GM21390 (cell line): ENCODE measurements around the gene DYNC1I2.
A peak's percentile ranks its signal among the peaks of the same experiment; 100 is the strongest.
"Not testable (repeated sequence)": the region's sequence is repeated elsewhere in the genome, so short reads cannot be mapped to it uniquely, and the experiment has no call there.

Experiments used
- ATAC-seq: cut with Tn5 transposase; IDR thresholded peaks from one replicate; pipeline ENCODE4 v1.9.1; 2021; ENCODE audit not compliant: unreplicated experiment

The DYNC1I2 gene

DNA sequence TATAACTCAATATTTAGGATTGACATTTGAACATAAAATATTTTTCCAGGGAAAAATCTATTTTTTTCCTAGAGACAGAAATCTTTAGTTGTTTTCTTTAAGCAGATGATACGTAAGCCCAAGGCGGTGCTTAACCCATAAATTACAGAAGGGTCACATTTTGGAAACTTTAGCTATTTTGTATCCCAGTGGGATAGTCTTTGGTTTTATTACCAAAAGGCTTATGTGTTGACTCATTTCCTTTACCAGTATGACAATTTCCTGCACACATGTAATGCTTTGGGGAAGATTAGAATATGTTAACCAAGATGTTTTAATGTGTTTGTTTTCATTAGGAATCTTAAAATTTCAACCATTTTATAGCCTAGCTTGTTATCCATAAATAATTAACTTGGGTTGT, 24.8 kb downstream of the DYNC1I2 start:
- no peak for ATAC-seq

DNA sequence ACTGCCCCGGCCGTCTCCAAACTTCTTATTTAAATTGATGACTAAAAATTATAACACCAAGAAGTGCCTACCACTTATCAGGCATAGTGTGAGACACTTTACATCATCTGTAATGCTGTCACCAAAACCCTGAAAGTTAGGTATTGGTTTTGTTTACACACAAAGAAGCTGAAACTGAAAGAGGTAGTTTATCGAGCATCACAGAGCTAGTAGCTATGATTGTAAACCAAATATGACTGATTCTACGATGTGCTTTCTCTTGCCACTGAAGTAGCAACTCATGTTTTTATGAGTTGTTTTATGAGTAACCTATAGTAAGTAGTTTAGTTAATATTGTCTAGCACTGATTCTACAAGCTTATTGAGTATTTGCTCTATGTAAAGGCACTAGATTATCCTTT, 31.5 kb downstream of the DYNC1I2 start:
- peak; percentile 92 for ATAC-seq

DNA sequence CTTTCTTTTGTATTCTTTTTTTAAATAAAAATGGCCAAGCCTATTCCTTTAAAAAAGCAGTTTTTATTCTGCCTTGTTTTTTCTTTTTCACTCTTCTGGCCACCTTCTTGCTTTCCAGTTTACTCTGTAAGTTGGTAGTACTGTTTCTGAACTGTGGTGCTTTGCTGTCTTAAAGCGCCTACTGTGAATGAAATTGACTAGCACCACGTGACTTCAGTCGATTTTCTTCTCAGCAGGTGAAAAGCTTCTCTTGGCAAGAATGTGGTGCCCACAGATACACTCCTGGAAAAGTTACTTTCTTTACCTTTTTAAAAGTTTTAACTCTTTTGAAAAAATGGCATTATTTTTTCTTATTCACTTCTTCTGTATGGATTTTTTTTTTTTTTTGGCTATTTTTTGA, 32.4 kb downstream of the DYNC1I2 start:
- no peak for ATAC-seq

DNA sequence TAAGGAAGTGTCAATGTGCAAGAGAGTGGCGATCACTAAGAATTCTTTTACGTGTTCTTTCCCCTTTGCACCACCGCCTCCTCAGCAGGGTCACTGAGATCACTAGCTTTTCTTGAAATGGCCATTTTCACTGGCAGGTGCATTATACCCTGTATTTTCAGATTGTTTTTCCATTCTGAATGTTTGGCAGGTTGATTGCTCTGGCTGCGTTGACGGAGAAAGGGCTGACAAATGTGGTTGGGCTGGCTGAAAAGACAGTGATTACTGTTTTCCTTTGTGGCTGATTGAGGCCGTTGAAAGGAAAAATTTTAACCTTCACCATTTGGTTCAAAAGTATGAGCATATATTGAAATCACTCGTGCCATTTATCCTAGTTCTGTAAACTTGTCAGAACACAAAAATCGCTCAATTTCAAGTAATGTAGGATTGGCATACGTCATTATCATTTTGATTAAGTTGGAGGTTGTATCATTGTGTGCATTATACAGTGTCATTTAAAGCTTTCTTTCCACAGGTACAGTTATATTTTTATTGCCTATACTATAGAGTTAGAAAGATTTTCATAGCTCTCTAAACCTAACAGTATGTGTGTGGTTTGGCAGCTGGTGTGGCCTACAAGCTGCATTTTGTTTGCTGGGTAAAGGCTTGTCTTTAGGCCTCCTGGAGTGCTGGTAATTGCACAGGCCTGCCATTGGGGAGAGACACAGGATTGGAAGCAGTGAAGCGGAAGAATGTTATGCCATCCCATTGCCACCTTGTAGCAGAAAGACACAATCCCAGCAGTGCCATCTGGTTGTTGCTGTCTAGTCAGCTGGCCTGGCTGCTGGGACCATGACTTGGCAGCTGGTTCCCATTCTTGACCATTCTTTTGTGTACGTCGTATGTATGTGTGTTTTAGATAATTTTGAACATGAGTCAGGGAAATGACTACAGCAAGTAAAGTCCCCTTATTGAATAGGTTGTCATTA, 36.7 kb downstream of the DYNC1I2 start:
- ATAC-seq, result no peak

DNA sequence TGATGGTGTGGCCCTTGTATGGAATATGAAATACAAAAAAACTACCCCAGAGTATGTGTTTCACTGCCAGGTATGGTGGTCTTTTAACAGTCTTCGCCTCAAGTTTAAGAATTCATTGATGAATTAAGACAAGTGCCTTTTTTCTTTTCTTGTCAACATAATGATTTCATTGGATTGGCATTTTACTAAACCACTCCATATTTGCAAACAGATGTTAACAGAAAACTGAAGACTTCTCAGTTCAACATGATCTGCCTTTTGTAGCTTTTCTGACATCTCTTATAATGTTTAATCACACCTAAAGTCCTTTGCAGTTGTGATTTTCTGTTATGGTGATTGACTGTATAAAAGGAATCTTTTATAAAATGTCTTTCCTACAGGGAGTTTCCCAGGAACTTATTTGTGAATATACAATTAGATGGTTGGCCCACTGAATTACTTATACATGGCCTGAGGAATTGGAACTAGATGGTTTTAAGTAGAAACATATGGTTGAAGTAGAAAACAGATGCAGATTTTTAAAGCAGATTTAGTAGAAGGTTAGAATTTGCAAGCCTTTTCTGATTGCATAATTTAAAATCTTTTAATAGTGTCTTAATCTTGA, 39.7 kb downstream of the DYNC1I2 start:
- ATAC-seq, result no peak

DNA sequence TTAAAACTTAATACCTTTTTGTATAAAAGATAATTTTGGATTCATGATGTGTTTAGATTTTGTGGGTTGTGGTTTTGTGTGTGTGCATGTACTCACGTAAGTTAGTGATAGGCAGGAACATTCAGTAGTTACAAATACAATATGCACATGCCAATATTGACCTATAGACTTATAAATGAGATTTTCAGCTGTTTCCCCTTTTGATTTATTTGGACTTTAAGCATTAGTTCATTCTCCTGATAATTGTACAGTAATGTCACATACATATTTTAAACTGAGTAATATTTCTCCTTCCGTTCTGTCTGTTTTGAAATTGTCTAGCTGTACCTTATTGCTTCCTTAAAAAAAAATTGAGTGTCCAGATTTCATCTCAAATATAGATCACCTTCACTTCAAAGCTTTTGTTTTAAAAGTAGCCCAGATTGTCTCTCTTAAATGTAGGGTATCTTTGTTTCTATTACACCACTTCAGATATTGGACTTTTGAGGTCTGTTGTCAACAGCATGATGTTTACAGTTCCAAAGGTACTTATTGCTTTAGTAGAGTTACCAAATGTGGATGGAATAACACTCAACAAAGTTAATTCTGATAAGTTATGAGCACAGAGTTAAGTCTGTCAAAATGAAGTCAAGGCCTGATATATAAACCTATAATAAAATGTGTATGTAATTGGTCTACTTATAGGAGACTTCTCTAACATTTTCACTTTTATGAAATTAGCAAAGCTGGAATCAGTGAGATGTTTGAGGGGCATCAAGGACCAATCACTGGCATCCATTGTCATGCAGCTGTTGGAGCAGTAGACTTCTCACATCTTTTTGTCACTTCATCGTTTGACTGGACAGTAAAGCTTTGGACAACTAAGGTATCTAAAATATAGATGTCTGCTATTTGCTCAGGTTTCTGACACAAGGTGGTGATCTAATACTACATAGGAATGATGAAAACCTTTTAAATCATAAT, 42.0 kb downstream of the DYNC1I2 start:
- no peak for ATAC-seq

DNA sequence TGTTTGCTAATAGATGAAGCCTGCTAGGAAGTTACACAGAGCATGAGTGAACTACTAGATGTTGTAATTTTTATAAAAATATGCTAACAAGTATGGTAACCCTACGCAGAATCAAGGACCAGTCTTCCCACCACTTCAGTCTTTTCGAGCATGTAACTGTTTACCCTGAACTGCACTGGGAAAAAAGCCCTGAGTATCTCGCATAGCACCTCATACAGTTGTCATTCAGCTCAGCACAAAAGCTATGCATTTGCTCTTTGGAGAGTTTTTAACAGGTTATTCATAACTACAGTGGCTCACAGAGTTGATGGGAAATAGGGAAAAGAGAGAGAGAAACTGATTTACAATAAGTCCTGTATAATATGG, 42.7 kb downstream of the DYNC1I2 start:
- ATAC-seq, result no peak

DNA sequence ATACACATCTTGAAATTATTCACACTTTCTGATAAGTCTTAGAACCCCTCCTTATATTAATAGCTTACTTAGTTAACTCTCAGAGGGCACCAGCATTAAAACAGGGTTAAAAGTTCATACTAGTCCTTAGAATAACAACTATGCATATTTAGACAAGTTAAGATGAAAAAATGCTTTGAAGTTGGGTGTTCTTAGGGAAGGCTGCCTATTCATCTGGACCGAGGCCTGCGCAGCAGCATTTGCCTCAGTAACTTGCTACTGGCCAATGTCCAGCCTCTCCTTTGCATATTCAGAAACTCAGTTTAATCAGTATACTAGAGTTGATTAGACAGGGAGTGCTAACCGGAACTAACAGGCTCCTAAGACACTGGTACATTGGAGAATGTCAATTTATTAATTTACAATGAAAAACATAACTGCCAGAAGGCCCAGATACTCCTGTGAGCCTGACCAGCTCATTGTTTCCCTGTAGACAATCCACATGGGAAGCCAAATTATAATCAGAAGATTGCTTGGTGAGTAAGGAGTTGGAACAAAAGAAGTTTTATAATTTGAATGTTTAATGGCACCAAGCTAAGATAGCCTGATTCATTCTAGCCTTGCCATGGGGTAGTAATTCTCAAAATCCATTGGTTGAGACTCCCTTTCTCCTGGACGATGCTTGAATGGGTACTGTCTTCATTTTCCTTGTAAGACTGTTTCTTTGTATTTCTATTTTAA, 48.9 kb downstream of the DYNC1I2 start:
- no peak for ATAC-seq

DNA sequence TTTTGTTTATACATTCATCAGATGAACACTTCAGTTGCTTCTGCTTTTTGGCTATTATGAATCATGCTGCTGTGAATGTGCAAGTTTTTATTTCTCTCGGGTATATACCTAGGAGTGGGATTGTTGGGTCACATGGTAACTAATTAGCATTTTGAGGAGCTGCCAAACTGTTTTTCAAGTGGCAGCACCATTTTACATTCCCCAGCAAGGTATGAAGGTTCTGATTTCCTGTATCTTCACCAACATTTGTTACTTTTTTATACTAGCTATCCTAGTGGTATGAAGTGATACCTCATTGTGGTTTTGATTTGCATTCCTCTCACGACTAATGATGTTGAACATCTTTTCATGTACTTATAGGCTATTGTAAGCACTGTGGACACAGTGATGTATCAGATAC, 53.9 kb downstream of the DYNC1I2 start:
- peak; percentile 86 for ATAC-seq

DNA sequence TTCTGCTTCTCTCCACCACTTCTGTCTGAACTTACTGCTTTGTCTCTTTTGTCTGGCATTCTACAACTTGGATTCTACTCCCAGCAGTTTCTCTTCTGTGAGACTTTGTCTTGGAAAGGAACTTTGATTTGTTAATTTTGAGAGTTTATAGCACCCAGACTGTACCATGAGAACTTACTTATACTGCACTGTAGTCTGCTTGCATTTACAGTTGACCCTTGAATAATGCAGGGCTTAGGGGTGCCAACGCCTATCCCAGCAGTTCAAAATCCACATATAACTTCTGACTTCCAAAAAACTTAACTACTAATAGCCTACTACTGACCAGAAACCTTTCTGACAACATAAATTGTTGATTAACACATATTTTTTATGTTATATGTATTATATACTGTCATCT, 55.5 kb downstream of the DYNC1I2 start:
- no peak for ATAC-seq

DNA sequence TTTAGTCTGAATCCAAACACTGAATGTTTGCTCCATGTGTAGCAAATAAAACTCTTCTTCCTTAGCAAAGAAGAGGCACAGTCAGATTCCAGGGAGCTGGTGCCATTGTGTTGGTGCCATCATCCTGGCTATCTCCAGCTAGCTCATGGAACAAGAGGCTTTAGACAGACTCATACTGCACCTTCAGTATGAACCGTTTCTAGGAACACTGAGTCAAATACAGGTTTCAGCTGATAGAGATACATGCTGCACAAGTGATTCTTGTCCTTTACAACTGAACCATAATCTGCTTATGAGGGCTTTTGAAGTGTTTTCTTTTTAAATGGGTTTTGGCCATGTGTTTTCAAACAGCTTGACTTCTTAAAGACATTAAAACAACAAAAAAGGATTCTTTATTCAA, 57.9 kb downstream of the DYNC1I2 start:
- no peak for ATAC-seq

DNA sequence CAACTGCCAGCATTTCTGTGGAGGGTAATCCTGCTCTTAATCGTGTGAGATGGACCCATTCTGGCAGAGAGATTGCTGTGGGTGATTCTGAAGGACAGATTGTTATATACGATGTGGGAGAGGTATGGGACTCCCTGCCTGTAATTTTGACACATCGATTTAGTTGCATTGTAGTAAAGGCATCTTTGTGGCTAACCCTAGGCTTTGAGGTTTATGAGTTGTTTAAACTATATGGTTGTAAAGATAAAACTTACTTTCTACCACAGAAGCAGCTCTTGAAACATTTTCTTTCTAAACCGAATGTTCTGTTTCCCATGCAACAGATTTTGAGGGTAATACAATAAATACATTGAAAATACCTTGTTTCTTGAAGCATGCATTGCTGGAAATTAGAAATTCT, 58.5 kb downstream of the DYNC1I2 start:
- ATAC-seq, result no peak

DNA sequence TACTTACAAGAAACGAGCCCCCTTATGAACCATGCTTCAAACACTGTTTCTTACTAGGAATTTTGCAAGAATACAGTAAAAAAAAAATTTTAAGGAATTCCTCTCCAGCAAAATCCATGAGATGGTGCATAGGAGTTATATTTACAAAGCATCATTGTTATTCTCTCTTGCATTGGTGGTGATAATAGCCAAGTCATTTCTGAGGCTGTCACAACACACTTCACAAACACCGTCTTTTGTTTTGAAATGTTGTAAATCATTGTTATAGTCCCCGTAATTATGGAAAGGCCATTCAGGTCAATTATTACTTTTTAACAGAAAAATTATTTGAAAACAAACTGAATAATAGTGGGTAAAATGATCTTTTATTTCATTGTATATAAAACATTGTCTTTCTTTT, 60.1 kb downstream of the DYNC1I2 start:
- no peak for ATAC-seq

DNA sequence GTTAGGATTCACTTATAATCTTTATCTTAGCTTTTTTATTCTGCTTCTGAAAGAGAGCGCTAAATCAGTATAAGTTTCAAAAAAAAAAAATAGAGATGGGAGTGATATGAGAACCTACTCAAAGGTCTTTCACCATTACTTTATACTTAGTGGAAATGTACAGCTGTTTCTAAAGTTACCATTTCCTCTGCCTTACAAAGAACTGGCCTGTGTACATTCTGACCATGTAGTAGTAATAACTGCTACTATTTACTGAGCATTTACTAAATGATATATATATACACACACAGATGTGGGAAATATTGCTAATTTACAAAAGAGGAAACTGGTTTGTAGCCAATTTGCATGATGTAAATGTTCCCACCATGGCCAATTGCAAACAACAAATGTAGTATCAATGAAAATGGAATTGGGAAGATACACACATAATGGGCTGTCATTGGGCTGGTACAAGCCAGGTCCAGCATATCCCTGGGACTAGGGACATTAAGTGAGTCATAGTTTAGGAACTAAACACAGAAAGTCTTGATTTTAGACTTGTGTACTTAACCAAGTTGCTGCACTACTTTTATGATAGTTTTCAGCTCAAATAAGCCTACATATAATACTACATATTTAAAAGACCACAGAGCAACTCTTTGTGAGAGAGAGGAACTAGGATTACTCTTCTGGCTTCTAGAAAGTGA, 67.1 kb downstream of the DYNC1I2 start:
- ATAC-seq, result no peak

DNA sequence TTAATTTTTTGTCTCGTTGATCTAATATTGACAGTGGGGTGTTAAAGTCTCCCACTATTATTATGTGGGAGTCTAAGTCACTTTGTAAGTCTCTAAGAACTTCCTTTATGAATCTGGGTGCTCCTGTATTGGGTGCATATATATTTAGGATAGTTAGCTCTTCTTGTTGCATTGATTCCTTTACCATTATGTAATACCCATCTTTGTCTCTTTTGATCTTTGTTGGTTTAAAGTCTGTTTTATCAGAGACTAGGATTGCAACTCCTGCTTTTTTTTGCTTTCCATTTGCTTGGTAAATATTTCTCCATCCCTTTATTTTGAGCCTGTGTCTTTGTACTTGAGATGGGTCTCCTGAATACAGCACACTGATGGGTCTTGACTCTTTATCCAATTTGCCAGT, 71.5 kb downstream of the DYNC1I2 start:
- ATAC-seq, result not testable (repeated sequence)

DNA sequence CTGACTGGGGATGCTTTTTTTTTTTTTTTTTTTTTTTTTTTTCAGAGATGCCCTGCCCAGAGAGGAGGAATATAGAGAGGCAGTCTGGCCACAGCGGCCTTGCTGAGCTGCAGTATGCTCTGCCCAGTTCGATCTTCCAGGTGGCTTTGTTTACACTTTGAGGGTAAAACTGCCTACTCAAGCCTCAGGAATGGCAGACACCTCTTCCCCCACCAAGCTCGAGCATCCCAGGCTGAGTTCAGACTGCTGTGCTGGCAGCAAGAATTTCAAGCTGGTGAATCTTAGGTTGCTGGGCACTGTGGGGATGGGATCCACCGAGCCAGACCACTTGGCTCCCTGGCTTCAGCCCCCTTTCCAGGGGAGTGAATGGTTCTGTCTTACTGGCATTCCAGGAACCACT, 73.9 kb downstream of the DYNC1I2 start:
- not testable (repeated sequence) for ATAC-seq

DNA sequence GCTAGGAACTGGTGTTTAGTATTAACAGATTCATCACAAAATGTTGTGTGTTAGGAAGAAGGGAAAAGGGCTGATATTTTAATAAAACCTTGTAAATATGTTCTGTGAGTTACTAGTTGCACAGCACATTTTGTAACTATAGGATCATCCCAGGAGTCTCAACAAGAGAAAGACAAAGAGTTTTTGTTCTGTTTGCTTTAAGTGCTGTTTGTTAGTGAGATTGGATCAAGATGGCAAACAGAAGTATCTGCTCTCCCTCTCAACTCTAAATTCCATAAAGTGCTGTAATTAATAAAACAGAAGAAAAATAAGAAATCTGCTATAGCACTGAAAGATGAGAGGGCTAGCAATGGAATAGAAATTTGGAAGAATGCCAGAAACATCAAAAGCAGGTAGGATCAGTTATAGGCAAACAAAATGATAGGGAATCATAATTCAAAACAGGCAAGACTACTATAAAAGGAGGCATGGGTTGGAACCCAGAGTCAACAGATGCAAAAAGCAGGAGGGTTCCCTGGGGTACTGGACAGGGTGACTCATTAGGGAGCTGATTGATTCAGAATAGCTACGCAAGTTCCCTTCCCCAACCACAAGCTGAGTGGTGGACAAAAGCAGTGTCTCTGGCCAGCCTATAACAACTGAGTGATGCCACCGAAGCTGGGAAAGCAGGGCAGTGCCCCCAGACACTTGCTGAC, 75.8 kb downstream of the DYNC1I2 start:
- no peak for ATAC-seq

DNA sequence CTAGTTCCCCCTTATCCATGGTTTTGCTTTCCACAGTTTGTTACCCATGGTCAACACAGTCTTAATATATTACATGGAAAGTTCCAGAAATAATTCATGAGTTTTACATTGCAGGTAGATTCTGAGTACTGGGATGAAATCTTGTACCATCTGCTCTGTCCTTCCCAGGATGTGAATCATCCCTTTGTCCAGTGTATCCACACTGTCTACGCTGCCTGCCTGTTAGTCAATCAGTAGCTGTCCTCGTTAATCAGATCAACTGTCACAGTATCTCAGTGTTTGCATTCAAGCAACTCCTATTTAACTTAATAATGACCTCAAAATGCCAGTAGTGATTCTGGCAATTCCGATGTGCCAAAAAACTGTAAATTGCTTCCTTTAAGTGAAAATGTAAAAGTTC, 76.3 kb downstream of the DYNC1I2 start:
- ATAC-seq, result no peak

DNA sequence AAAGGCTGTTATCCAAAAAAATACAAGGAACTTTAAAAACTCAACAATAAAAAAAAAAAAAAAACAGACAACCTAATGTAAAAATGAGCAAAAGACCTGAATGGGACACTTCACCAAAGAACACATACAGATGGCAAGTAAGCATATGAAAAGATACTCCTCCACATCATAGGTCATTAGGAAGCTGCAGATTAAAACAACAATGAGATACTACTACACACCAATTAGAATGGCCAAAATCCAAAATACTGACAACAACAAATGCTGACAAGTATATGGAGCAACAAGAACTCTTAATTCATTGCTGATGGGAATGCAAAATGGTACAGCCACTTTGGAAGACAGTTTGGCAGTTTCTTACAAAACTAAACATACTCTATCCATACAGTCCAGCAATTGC, 84.2 kb downstream of the DYNC1I2 start:
- ATAC-seq, result no peak

DNA sequence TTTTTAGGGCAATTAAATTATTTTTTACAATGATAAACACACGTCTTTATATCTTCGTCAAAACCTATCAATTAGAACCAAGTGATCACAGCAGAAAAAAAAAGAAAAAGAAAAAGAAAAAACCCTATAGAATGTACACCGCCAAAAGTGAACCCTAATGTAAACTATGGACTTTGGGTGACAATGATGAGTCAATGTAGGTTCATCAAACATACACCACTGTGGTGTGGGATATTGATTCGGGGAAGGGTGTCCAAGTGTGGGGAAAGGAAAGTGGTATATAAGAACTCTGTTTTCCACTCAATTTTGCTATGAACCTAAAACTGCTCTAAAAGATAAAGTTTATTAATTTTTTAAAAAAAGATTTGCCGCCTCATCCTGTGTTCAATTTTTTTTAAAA, 85.1 kb downstream of the DYNC1I2 start:
- ATAC-seq, result no peak
